HCT116 (cell line): ENCODE measurements around the gene UBXN11. TPM values are rescaled to one million over a fixed set of nuclear protein-coding genes. Genes with fewer than 3 reads are reported as not detected.

ENCODE experiments used
- ATAC-seq: fragments of 200-7000 bp; cut with Tn5 transposase; 2 replicates; pipeline ENCODE4 v1.9.1; 2020; ENCODE audit warnings: mild to moderate bottlenecking, moderate library complexity
- BruUV-seq: library from RNA; stranded (reverse); fragments of 400-500 nt; replicated peaks from 2 replicates; lab custom pipeline; 2021; lab: Mats Ljungman, UMichigan
- CTCF ChIA-PET: fragments of 300-600 bp; sonication (Branson Sonifier 250); formaldehyde crosslinking; loops from one replicate; lab custom pipeline; 2021; ENCODE audit warnings: antibody characterized with exemption; lab: Charles Lee
- POLR2A ChIA-PET: fragments of 300-600, 350-600 bp; sonication (Branson Sonifier 250); formaldehyde crosslinking; loops from one replicate; lab custom pipeline; 2021; ENCODE audit warnings: antibody characterized with exemption; lab: Charles Lee
- RAD21 ChIA-PET, 2 experiments: fragments of 300-600 bp; sonication (Branson Sonifier 250); formaldehyde crosslinking; loops; one replicate each; lab custom pipeline; 2023; ENCODE audit warnings: low total read pairs in 2 of 2; ENCODE audit not compliant: uncharacterized antibody in 2 of 2, unreplicated experiment in 2 of 2, low non-redundant PET in 1 of 2; lab: Charles Lee
- DNase-seq: peaks from one replicate; pipeline ENCODE4 v3.0.0-alpha.2; 2010; ENCODE audit warnings: low read depth, low spot score
- H2AFZ ChIP-seq: fragments of 200-600 bp; shearing (Covaris generic), sonication (generic); 2 replicates; pipeline ENCODE4 v1.6.1; 2017; ENCODE audit warnings: low read depth, mixed run types, mixed read lengths, antibody characterized with exemption, low read length; ENCODE audit not compliant: poor library complexity, severe bottlenecking
- H3K27ac ChIP-seq: 2 replicates; pipeline ENCODE4 v1.5.1; 2012; ENCODE audit warnings: low read depth, low read length
- H3K27me3 ChIP-seq: fragments of 200-600 bp; sonication (generic); 2 replicates; pipeline ENCODE4 v1.6.1; 2016; ENCODE audit warnings: mixed run types, low read length, mixed read lengths; ENCODE audit not compliant: insufficient read depth
- H3K36me3 ChIP-seq, 2 experiments: fragments of 200-500 bp in 1 of 2; fragments of 200-600 bp in 1 of 2; sonication (Bioruptor generic) in 1 of 2; sonication (generic) in 1 of 2; 2 replicates each; pipeline versions ENCODE4 v1.5.1 to v1.6.1; 2014 to 2016; ENCODE audit warnings: low read length in 2 of 2, inconsistent platforms in 1 of 2, mixed read lengths in 1 of 2, mixed run types in 1 of 2; ENCODE audit not compliant: insufficient read depth in 2 of 2, control insufficient read depth in 1 of 2
- H3K4me1 ChIP-seq, 2 experiments: fragments of 200-600 bp in 1 of 2; sonication (generic) in 1 of 2; 2 replicates each; pipeline versions ENCODE4 v1.5.1 to v1.6.1; 2012 to 2017; ENCODE audit warnings: low read length in 2 of 2, inconsistent platforms in 1 of 2, mild to moderate bottlenecking in 1 of 2, mixed read lengths in 1 of 2, mixed run types in 1 of 2, moderate library complexity in 1 of 2; ENCODE audit not compliant: insufficient read depth in 2 of 2, control insufficient read depth in 1 of 2
- H3K4me2 ChIP-seq: fragments of 200-600 bp; sonication (generic); 2 replicates; pipeline ENCODE4 v1.6.1; 2017; ENCODE audit warnings: mixed run types, low read length, mixed read lengths
- H3K4me3 ChIP-seq, 2 experiments: fragments of 200-600 bp in 1 of 2; sonication (generic) in 1 of 2; replicated peaks in 1 of 2; 2 replicates each; pipeline ENCODE4 v1.5.1; 2011 to 2016; ENCODE audit warnings: low read length in 2 of 2, control low read depth in 1 of 2, low read depth in 1 of 2, mild to moderate bottlenecking in 1 of 2, mixed read lengths in 1 of 2, mixed run types in 1 of 2
- H3K79me2 ChIP-seq: fragments of 200-600 bp; sonication (generic); 2 replicates; pipeline ENCODE4 v1.6.1; 2017; ENCODE audit warnings: mild to moderate bottlenecking, mixed run types, low read length, moderate library complexity, mixed read lengths; ENCODE audit not compliant: insufficient read depth
- H3K9ac ChIP-seq: fragments of 200-600 bp; sonication (generic); 2 replicates; pipeline ENCODE4 v1.6.1; 2016; ENCODE audit warnings: low read length, mixed read lengths
- H3K9me2 ChIP-seq: fragments of 200-600 bp; sonication (generic), shearing (Covaris generic); 2 replicates; pipeline ENCODE4 v1.6.1; 2017; ENCODE audit warnings: mixed run types, mild to moderate bottlenecking, moderate library complexity; ENCODE audit not compliant: insufficient read depth
- H3K9me3 ChIP-seq, 2 experiments: fragments of 200-500 bp in 1 of 2; fragments of 200-600 bp in 1 of 2; sonication (Bioruptor generic) in 1 of 2; sonication (generic) in 1 of 2; 2 replicates each; pipeline ENCODE4 v1.6.1; 2014 to 2017; ENCODE audit warnings: low read length in 2 of 2, mixed read lengths in 2 of 2, inconsistent platforms in 1 of 2, low read depth in 1 of 2, mild to moderate bottlenecking in 1 of 2, mixed run types in 1 of 2, moderate library complexity in 1 of 2; ENCODE audit not compliant: control insufficient read depth in 1 of 2, insufficient read depth in 1 of 2
- H4K20me1 ChIP-seq: fragments of 200-600 bp; sonication (generic), shearing (Covaris generic); 2 replicates; pipeline ENCODE4 v1.6.1; 2017; ENCODE audit warnings: mixed run types, mild to moderate bottlenecking, moderate library complexity; ENCODE audit not compliant: insufficient read depth
- ATF3 ChIP-seq: IDR thresholded peaks from 2 replicates; pipeline ENCODE4 v1.6.1; 2012
- CBX3 ChIP-seq: IDR thresholded peaks from 2 replicates; pipeline ENCODE4 v1.6.1; 2012; ENCODE audit warnings: low read depth
- CEBPB ChIP-seq: IDR thresholded peaks from 2 replicates; pipeline ENCODE4 v1.6.1; 2012; ENCODE audit warnings: low read depth
- EGR1 ChIP-seq: IDR thresholded peaks from 2 replicates; pipeline ENCODE4 v1.6.1; 2012; ENCODE audit warnings: low read depth
- ELF1 ChIP-seq: IDR thresholded peaks from 2 replicates; pipeline ENCODE4 v1.6.1; 2012; ENCODE audit warnings: low read depth, borderline replicate concordance
- EZH2 ChIP-seq: fragments of 200-600 bp; sonication (generic); IDR thresholded peaks from 2 replicates; pipeline ENCODE4 v1.6.1; 2017; ENCODE audit warnings: antibody characterized with exemption, mixed run types
- EZH2phosphoT487 ChIP-seq: fragments of 200-600 bp; IDR thresholded peaks from 2 replicates; pipeline ENCODE4 v1.6.1; 2018; ENCODE audit warnings: antibody characterized with exemption, borderline replicate concordance
- POLR2A ChIP-seq: IDR thresholded peaks from 2 replicates; pipeline ENCODE4 v1.7.0; 2011; ENCODE audit warnings: borderline replicate concordance; ENCODE audit not compliant: insufficient read depth, insufficient read length; ENCODE audit errors: extremely low read depth
- POLR2AphosphoS5 ChIP-seq: IDR thresholded peaks from 2 replicates; pipeline ENCODE4 v1.6.1; 2011; ENCODE audit warnings: mild to moderate bottlenecking, low read depth, low read length, moderate library complexity
- RAD21 ChIP-seq: IDR thresholded peaks from 2 replicates; pipeline ENCODE4 v1.6.1; 2012; ENCODE audit warnings: low read depth, mild to moderate bottlenecking
- REST ChIP-seq: IDR thresholded peaks from 2 replicates; pipeline ENCODE4 v1.6.1; 2012; ENCODE audit warnings: low read depth
- SIN3A ChIP-seq: IDR thresholded peaks from 2 replicates; pipeline ENCODE4 v1.6.1; 2012; ENCODE audit warnings: low read depth
- SP1 ChIP-seq: IDR thresholded peaks from 2 replicates; pipeline ENCODE4 v1.6.1; 2012; ENCODE audit warnings: low read depth
- SRF ChIP-seq: IDR thresholded peaks from 2 replicates; pipeline ENCODE4 v1.6.1; 2012; ENCODE audit warnings: low read depth
- YY1 ChIP-seq: IDR thresholded peaks from 2 replicates; pipeline ENCODE4 v1.6.1; 2011; ENCODE audit warnings: low read length, low read depth, moderate library complexity, mild to moderate bottlenecking; ENCODE audit not compliant: insufficient replicate concordance; ENCODE audit errors: extremely low read depth
- ZBTB33 ChIP-seq: IDR thresholded peaks from 2 replicates; pipeline ENCODE4 v1.6.1; 2011; ENCODE audit warnings: mild to moderate bottlenecking, low read length, moderate library complexity; ENCODE audit not compliant: insufficient replicate concordance; ENCODE audit errors: extremely low read depth
- ZFX ChIP-seq: fragments of 450-650 bp; IDR thresholded peaks from 2 replicates; pipeline ENCODE4 v1.6.1; 2017
- ZNF274 ChIP-seq: fragments of 200-500 bp; sonication (Bioruptor generic); IDR thresholded peaks from 2 replicates; pipeline ENCODE4 v1.6.1; 2014; ENCODE audit warnings: mild to moderate bottlenecking, low read depth, low read length, inconsistent platforms
- intact Hi-C: fragments of 100-400 bp; cut with micrococcal nuclease; formaldehyde crosslinking; loops from 2 replicates; pipeline ENCODE4 v1.10.0; 2022
- total RNA-seq: library from RNA; stranded (reverse); gene quantifications from one replicate; pipeline ENCODE4 v1.2.1, GENCODE V29; 2021; ENCODE audit not compliant: unreplicated experiment
- TF ChIP-seq, protein P1 (sequence below), 3 experiments: fragments of 200-600 bp in 1 of 3; sonication (generic) in 1 of 3; IDR thresholded peaks in 2 of 3; conservative IDR thresholded peaks in 1 of 3; 2 replicates each; pipeline ENCODE4 v1.5.1; 2012 to 2017; ENCODE audit warnings: low read depth in 2 of 3, low read length in 2 of 3, antibody characterized with exemption in 1 of 3, borderline replicate concordance in 1 of 3, control low read depth in 1 of 3, mild to moderate bottlenecking in 1 of 3, mixed read lengths in 1 of 3, mixed run types in 1 of 3, moderate library complexity in 1 of 3; ENCODE audit not compliant: insufficient read depth in 1 of 3

Gene UBXN11
- total RNA-seq, 1 experiment from 2014 or later, result 19.3 TPM

DNA sequence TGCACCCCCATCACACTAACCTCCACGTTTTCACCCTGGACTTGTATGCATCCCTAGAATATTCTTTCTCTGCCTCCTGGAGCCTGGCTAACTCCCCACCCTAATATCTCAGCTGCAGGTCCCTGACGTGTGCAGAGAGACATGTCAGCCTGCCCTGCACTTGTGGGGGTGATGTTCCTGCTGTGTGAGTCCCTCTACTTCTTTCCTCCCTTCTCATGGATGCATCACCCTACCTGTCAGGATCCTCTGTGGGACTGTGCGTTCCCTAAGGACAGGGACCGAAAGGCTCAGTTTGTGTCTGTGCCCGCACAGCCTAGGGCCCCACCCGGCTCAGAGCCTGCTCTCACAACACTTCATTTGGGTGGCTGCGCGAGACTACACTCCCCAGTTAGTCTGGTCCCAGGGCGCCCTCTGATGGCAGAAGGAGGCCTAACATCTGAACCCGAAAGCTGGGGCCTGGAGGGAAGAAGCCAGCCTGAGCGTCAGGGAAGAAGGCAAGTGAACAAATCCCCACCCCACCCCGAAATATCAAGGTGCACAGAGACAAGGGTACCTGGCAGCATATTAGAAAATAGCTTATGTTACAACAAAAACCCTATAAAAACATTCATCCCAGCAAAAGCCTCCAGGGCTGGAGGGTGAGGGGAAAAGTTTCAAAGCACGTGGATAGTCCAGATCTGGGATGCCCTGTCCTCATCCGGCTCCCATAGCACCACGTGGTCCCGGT lies 15.0 kb upstream of the UBXN11 start:
- Histone ChIP-seq H3K27me3 (no peaks in the 10 kb centered on the region), H3K79me2 (no peaks in the 10 kb centered on the region), H3K4me2 (peak overlapping the region; percentile 49; the same call in 1 of the 2 replicates), H3K27ac (no peak overlapping the region), H3K9ac (peak overlapping the region; percentile 35; the same call in 1 of the 2 replicates), H3K4me1 (peaks cover 5 to 16% of the 10 kb centered on the region in 2 experiments; a peak in 3 of 4 replicates), H2AFZ (no peak overlapping the region), H3K4me3 (no peak overlapping the region), H3K36me3 (peaks cover 0 to 10% of the 10 kb centered on the region in 2 experiments; a peak in 2 of 4 replicates), H3K9me3 (no peaks in the 10 kb centered on the region), H4K20me1 (no peaks in the 10 kb centered on the region), H3K9me2 (no peaks in the 10 kb centered on the region)
- ChIA-PET RAD21 (interaction anchor here (0.6 to 1.3 kb wide), 4 partner anchors 36 to 176 kb away, joined by 3 to 4 read pairs (median 4); no protein-coding TSS in a partner anchor), CTCF (interaction anchor here (0.7 to 4.4 kb wide), 9 partner anchors 11 to 176 kb away, joined by 3 to 47 read pairs (median 8); partner anchors contain the start of genes SH3BGRL3 and ZNF593), POLR2A (no interaction called here)
- intact Hi-C loops, result loop anchor here (1.0 to 5.0 kb wide), 6 partner anchors 36 to 285 kb away; partner anchors contain the start of genes C1orf232 and ZNF593
- TF ChIP-seq ELF1 (no peak), CBX3 (no peak), REST (no peak), YY1 (peak; percentile 16), EZH2 (no peak), ZBTB33 (peak; percentile 32), ZFX (no peak), SRF (no peak), EZH2phosphoT487 (no peak), SP1 (no peak), ATF3 (no peak), POLR2A (no peak), EGR1 (no peak), SIN3A (no peak), CEBPB (no peak), RAD21 (peak; percentile 97), POLR2AphosphoS5 (no peak), ZNF274 (no peak)
- TF ChIP-seq, protein P1, sequence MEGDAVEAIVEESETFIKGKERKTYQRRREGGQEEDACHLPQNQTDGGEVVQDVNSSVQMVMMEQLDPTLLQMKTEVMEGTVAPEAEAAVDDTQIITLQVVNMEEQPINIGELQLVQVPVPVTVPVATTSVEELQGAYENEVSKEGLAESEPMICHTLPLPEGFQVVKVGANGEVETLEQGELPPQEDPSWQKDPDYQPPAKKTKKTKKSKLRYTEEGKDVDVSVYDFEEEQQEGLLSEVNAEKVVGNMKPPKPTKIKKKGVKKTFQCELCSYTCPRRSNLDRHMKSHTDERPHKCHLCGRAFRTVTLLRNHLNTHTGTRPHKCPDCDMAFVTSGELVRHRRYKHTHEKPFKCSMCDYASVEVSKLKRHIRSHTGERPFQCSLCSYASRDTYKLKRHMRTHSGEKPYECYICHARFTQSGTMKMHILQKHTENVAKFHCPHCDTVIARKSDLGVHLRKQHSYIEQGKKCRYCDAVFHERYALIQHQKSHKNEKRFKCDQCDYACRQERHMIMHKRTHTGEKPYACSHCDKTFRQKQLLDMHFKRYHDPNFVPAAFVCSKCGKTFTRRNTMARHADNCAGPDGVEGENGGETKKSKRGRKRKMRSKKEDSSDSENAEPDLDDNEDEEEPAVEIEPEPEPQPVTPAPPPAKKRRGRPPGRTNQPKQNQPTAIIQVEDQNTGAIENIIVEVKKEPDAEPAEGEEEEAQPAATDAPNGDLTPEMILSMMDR (IDR thresholded peaks at IDR 0.05 in 2 of 3, conservative IDR thresholded peaks at IDR 0.05 in 1 of 3; ENCODE audit: borderline replicate concordance in 1 of 3, insufficient read depth in 1 of 3, low read depth in 2 of 3, low read length in 2 of 3), result peak; percentile 83 to 93 (median 92)
- peak; percentile 54 for DNase-seq
- no TSS peak for BruUV-seq
- ATAC-seq, result peak; percentile 97
